ENCODE data around the gene UCHL5. TPM values are rescaled to one million over a fixed set of nuclear protein-coding genes. Genes with fewer than 3 reads are reported as not detected.
"Not testable (repeated sequence)": the region's sequence is repeated elsewhere in the genome, so short reads cannot be mapped to it uniquely, and the experiment has no call there.

The UCHL5 gene
- total RNA-seq, 1 donor from 2014 or later = 27.5 TPM

DNA sequence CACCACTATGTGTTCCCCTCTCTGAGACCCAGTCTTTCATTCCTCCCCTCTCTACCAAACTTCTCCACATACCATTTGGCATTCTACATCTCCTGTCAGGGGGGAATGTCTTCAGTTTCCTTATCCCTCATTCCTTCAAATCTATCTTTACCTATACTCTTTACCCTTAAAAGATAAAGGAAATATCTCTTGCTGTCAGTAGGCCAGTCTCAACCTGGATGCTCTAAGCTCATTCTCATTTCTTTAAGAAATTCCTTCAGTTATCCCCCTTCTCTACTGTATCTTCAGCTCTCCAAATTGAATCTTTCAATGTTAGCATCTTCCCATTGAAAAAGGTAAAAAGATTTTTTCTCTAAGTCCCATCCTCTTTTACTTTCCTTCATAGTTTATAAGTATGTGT lies 6.8 kb upstream of the UCHL5 start:
- DNase-seq (ENCODE audit: low spot score) = no peak

DNA sequence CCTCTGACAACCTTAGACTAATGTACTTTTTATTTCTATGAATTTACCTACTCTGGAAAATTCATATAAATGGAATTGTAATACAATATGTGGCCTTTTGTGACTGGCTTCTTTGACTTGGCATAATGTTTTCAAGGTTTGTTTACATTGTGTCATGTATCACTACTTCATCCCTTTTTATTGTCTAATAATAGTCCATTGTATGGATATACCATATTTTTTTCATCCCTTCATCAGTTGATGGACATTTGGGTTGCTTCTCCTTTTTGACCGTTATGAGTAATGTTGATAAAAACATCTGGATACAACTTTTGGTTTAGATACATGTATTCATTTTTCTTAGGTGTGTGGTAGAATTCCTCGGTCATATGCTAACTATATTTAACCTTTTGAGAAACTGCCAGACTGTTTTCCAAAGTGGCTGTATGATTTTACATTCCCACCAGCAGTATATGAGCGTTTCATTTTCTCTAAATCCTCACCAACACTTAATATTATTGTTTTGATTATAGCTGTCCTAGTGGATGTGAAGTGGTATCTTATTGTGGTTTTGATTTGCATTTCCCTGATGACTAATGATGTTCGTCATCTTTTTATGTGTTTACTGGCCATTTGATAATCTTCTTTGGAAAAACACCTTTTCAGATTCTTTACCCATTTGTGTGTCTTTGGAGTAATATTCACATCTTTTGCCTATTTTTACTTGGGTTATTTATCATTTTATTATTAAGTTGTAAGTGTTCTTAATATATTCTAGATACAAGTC lies 3.7 kb upstream of the UCHL5 start:
- no peak for DNase-seq (ENCODE audit: low spot score)

DNA sequence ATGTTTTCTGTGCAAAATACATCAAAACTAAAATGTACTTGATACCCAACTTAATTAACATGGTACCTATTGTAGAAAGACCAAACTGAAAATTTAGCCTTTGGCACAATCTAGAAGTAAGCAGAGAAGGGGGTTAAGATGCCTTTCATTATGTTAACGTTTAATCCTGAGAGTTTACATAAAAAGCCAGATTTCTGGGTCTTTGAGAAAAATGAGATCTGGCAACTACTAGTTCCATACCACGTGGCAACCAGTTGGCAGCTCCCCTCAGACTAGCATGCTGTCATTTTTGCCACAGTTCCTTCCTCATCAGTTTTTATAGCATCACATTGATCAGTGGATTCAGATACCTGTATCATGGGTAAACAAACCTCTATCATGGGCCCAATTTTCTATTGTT lies 1.8 kb upstream of the UCHL5 start:
- DNase-seq (ENCODE audit: low spot score) = no peak

DNA sequence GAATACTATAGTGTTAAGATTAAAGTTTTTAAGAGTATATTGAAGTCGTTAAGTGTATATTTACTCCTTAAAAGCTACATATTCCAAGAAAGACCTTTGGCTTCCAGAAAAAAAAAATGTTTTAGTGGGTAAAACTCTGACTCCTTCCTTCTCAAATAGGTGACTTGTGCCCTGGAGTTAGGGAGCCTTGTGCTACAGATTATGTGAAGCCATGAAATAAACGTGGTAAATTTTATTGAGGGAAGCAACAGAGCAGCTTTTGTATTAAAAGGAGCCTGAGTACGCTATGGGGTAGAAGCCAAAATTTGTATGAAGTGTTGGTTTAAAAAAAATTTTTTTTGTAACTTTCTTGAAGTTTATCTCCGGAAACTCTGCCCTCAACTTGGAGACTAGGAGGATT lies 1.2 kb upstream of the UCHL5 start:
- DNase-seq (ENCODE audit: low spot score) = no peak

DNA sequence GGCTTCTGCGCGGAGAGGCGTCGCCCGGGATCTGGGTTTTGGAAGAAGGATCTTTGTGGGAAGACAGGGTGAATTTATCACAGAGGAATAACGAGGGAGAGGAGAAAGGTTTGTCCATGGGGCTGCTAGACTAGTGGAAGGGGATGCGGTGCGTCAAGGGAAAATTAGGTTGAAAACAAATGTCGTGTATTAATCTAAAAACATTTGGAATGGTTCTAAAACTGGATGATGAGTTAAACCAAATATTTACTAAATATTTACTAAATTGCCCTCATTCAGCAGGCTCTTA lies 899 bp upstream of the UCHL5 start:
- DNase-seq (ENCODE audit: low spot score) = no peak

DNA sequence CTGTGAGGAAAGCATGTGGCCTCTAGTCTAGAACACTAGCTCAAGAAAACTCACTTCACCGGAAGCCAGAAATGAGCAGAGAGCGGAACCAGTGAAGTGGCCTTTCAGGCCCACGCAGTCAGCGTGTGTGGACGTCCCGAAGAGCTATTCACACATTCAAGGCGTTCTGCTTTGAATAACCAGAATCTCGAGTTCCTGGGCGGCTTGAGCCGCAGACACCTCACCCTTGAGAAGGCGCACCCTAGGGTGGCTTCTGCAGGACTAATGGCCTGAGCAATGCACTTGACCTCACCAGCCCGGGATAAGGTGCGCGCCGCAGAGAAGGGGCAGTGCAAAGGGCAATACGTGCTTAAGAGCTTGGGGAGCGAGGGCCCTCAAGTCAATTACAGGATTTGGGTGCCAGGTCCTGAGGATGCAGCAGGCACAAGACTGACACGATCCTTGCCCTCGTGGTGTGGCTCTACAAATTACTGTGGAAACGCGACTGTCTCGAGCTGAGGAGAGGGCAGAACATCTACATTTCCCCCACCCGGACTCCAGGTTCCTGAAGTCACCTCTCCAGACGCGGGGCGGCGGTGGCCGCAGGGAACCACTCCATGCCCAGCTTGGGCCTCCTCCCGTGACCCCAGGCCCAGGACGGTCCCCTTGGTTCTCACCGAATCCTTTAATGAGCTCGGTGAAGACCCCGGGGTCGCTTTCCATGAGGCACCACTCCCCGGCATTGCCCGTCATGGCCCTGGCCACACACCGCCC lies 455 bp downstream of the UCHL5 start:
- no peak for DNase-seq (ENCODE audit: low spot score)

DNA sequence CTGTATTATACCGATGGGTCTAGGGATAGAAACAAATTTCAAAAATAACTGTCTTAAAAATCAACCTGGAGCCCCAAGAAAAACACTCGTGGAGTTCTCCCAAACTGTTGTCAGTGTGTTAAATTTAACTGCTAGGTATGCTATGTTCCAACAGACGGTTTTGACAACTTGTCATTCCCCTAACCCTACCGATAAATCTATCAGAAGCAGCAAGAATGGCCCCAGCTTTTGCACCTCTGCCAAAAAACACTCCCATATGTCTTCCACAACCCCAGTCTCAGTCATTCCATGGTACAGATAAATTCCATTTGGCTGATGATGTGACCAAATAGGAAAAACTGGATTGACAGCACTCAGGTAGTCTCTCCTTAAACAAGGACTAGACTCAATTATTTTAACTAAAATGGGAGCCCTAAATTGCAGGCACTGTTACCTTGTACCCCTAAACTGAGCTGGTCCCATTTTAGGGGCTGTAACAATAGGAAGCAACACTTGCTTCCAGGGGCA lies 4.9 kb downstream of the UCHL5 start:
- no peak for DNase-seq (ENCODE audit: low spot score)

DNA sequence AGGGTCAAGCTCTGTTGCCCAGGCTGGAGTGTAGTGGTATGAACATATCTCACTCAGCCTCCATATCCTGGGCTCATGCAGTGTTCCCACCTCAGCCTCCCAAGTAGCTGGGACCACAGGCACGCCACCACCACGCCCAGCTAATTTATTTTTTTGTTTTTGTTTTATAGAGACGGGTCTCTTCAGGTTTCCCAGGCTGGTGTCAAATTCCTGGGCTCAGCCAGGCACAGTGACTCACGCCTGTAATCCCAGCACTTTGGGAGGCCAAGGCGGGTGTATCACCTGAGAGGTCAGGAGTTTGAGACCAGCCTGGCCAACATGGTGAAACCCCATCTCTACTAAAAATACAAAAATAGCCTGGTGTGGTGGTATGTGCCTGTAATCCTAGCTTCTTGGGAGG lies 10.2 kb downstream of the UCHL5 start:
- DNase-seq (ENCODE audit: low spot score) = not testable (repeated sequence)

DNA sequence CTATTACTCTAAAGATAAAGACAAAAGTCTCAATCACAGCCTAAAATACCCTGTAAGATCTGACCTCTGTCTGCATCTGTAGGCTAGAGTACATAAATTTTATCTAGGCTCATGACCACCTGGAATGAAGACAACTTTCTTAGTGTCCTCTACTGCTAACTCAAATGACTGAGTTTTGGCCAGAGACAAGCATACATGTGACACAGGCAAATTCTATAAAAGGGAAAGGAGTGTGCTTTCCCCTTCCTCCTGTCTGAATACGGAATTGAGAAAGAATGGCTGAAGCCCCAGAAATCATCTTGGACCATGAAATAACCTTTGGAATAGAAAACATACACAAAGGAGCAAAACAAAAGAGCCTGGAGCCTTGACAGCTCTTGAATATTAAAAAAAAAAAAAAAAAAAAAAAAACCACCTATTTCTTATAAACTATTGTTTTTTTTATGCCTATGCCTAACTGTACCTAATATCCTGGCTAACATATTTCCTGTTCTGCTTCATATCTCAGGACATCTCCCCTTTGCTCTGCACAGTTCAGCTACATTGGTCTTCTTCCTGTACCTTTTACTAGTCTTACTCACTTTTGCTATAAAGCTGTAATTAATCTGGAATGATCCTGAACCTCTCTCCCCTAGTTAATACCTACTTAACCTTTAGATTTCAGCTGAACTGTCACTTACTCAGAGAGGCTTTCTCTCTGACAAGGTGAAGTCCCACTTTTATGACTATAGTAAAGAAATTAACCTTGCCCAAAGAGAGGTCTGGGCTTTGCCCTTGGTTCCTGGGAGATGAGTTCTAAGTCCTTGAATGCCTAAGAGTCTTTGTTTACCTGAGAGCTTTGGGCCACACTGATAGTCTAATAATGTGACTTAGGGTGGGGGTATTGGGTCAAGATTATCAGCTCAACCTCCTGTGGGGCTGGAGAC lies 16.1 kb downstream of the UCHL5 start:
- no peak for DNase-seq (ENCODE audit: low spot score)

DNA sequence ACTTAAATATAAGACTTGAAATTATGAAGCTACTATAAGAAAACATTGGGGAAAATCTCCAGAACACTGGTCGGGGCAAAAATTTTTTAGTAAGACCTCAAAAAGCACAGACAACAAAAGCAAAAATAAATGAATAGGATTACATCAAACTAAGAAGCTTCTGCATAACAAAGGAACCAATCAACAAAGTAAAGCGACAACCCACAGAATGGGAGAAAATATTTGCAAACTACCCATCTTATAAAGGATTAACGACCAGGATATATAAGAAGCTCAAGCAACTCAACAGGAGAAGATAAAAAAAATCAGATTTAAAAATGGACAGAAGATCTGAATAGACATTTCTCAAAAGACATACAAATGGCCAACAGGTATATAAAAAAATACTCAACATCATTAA lies 19.1 kb downstream of the UCHL5 start:
- DNase-seq (ENCODE audit: low spot score) = no peak

DNA sequence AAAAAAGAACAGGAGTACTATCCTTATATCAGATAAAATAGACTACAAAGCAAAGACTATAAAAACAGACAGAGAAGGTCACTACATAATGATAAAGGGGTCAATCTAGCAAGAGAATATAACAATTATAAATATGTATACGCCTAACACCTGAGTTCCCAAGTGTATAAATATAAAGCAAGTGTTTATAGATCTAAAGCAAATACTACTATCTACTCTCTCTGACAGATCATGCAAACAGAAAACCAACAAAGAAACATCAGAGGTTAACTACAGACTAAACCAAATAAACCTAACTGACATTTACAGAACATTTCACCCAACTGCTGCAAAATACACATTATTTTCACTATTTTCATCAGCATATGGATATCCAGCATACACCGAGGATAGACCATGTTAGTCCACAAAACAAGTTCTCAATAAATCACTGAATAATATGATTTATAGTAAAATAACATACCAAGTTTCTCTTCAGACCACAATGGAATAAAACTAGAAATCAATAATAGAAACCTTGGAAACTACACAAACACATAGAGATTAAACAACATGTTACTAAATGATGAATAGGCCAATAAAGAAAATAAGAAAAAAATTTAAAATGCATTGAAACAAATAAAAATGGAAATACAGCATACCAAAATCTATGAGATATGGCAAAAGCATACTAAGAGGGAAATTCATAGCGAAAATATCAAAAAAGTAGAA lies 22.7 kb downstream of the UCHL5 start:
- no peak for DNase-seq (ENCODE audit: low spot score)

DNA sequence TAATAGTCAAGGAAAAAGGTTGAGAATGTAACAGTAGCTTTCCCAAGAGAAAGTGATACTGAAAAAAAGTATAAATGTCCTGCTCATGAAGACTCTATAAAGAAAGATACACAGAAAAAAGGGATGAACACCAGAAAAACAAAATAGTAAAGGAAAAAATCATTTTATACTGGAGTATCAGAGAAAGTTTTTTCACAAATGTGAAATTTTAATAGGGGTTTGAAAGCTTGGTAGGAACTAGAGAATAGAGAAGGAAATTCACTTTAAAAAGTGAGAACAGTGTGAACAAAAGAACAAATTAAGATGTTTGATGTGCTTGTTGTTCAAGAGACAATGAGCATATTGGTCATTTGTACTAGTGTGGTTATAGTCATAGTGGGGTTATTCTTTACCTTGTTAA lies 25.6 kb downstream of the UCHL5 start:
- no peak for DNase-seq (ENCODE audit: low spot score)

DNA sequence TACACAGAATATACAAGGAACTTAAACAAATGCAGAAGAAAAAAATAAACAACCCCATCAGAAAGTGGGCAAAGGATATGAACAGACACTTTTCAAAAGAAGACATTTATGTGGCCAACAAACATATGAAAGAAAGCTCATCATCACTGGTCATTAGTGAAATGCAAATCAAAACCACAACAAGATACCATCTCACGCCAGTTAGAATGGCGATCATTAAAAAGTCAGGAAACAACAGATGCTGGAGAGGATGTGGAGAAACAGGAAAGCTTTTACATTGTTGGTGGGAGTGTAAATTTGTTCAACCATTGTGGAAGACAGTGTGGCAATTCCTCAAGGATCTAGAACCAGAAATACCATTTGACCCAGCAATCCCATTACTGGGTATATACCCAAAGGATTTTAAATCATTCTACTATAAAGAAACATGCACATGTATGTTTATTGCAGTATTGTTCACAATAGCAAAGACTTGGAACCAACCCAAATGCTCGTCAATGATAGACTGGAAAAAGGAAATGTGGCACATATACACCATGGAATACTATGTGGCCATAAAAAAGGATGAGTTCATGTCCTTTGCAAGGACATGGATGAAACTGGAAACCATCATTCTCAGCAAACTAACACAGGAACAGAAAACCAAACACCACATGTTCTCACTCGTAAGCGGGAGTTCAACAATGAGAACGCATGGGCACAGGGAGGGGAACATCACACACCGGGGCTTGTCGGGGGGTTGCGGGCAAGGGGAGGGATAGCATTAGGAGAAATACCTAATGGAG lies 26.3 kb downstream of the UCHL5 start:
- DNase-seq (ENCODE audit: low spot score) = not testable (repeated sequence)

DNA sequence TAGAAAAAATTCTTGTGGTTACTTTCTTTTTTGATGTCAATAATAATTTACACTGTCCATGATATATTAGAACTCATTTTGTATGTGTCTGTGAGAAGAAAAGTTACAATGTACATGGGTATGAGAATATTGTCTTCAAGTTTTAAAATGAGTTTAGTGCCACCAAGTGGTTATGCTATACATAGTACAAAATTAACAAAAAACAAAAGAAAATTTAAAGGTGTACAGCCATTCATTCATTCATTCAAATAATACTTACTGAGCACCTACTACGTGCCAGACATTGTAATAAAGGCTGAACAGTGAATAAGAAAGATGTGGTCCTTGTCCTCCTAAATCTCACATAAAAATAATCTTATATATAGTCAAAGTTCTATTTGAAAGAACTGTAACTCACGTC lies 27.7 kb downstream of the UCHL5 start:
- no peak for DNase-seq (ENCODE audit: low spot score)

DNA sequence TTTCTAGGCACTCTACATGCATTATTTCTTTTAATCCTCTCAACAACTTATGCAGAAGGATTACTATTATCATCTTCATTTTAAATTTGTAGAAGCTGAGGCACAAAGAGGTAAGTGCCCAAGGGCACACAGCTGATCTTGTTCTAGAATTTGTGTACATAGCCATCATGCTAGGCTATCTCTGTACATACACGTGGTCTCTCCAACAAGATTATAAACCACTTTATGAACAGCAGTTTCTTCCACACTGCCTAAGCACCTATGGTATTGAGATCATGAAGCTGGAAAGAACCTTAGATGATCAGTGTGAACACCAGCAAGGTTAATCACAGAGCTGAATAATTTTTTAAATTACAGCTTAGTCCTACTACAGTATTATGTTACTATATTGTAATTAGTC lies 28.9 kb downstream of the UCHL5 start:
- no peak for DNase-seq (ENCODE audit: low spot score)

DNA sequence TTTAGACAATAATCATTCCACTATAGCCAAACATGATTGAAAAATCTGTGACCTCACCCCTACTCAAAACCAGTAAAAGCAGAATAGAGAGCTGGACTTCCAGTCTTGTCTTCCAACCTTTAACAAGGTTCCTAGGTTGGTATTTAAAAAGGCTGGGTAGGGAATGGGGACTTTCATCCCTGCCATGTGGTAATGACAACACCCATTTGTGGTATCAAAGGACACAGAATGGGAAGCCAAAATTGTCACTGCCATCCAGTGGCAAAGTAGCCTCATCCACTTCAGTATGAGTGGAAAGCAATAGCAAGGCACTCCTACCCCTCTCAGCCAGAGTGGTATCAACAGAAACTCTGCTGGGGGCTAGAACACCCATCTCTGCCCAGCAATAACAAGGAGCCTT lies 33.9 kb downstream of the UCHL5 start:
- DNase-seq (ENCODE audit: low spot score) = no peak

DNA sequence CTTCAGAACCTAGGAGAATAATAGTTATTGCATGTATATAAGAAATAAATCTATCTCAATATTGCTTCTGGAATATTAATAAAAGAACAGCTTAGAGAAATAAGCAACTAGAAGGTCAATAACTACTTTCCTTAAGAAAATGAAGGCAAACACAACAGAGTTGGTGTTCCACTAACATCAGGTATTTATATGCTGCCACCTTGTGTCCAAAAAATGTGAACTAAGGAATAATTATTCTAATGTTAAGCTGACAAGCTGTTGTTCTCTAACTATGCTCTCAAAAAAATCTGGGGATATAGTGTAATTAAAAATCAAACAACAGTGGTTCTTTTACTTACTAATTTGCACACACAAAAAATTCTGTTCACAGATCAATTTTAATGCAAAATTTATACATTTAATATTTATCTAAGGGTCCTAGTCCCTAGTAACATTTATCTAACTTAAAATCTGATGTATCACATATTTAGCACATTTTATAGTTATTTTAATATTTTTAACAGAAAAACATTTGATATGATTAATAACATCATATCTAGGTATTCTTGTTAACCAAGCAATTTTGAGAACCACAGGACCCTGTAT lies 39.6 kb downstream of the UCHL5 start:
- no peak for DNase-seq (ENCODE audit: low spot score)

DNA sequence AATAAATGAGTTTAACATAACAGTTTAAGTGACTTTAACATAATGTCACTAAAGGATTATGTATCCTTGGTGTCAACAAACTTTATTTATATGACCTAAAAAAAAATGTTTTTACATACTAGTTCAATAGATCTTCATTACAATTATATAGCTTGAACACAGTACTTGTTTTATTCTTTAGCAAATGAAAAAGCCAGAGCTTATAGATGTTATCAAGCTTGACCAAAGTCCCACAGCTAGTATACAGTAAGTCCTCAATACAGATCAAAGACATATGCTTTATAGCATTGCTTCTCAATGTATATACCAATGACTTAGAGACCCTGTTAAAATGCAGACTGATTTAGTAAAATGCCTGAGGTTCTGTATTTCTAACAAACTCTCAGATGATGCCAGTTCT lies 42.4 kb downstream of the UCHL5 start:
- DNase-seq (ENCODE audit: low spot score) = no peak

DNA sequence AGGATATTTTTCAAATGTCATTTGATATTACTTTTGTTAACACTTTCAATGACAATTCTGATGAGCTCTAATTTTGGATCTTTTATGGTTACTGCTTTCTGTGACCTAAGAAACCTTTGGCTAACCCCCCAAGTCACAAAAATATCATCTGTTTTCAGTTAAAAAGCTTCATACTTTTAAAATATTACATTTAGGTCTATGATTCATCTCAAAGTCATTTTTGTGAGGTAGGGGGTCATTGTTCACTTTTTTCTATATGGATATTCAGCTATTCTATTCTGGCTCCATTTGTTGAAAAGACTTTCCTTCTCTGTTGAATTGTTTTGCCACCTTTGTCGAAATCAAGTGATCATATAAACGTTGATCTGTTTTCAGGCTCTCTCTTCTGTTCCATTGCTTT lies 44.8 kb downstream of the UCHL5 start:
- DNase-seq (ENCODE audit: low spot score) = no peak

DNA sequence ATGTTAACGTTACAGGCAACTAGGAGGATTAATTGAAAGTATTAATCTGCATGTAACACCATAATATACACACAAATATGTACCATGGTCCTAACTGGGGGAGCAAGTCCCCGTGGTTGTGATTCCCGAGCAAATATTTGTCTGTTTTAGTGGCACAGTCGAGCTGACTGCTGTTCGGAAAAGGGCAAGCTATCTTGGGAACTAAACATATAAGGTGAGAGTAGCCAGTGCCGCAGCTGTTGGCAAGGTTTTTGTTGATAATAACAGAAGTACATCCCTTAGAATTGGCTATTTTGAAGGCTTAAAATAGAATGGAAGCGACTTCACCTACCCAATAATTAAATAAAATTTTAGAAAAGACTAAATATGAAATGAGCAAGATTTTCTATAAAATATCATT lies 45.5 kb downstream of the UCHL5 start:
- no peak for DNase-seq (ENCODE audit: low spot score)
